Naive thymus-derived CD4-positive, alpha-beta T cell (primary cell): ENCODE measurements around the gene STK32C. TPM values are rescaled to one million over a fixed set of nuclear protein-coding genes. Genes with fewer than 3 reads are reported as not detected.
"Not testable (repeated sequence)": the region's sequence is repeated elsewhere in the genome, so short reads cannot be mapped to it uniquely, and the experiment has no call there.

Experiments used
- ATAC-seq: fragments of 150-1000 bp; cut with Tn5 transposase; 2 replicates; pipeline ENCODE4 v1.10.0; 2021; ENCODE audit warnings: mild to moderate bottlenecking, moderate library complexity
- CTCF ChIA-PET: fragments of 350-600 bp; sonication (Branson Sonifier 250); formaldehyde crosslinking; loops from one replicate; lab custom pipeline; 2021; ENCODE audit warnings: antibody characterized with exemption; lab: Charles Lee
- POLR2A ChIA-PET: fragments of 350-600 bp; sonication (Branson Sonifier 250); formaldehyde crosslinking; loops from one replicate; lab custom pipeline; 2021; ENCODE audit warnings: antibody characterized with exemption, inconsistent platforms; lab: Charles Lee
- DNase-seq, 9 donors: peaks; one replicate each; pipeline versions ENCODE4 v3.0.0 to v3.0.0-alpha.2; 2020 to 2022; ENCODE audit warnings: mixed read lengths in 1 of 9
- H3K27ac ChIP-seq: one replicate; pipeline ENCODE4 v1.7.0; 2013; ENCODE audit warnings: mild to moderate bottlenecking, low read depth, low read length, moderate library complexity
- H3K27me3 ChIP-seq, 2 donors: one replicate each; pipeline ENCODE4 v1.7.0; 2013; ENCODE audit warnings: low read length in 2 of 2, mild to moderate bottlenecking in 2 of 2, moderate library complexity in 2 of 2; ENCODE audit not compliant: control insufficient read depth in 2 of 2, insufficient read depth in 2 of 2
- H3K36me3 ChIP-seq, 3 experiments: 1 replicate in 2 of 3; 2 replicates in 1 of 3; pipeline ENCODE4 v1.7.0; 2013; ENCODE audit warnings: low read length in 3 of 3, mild to moderate bottlenecking in 3 of 3, moderate library complexity in 1 of 3; ENCODE audit not compliant: insufficient read depth in 3 of 3, control insufficient read depth in 2 of 3
- H3K4me1 ChIP-seq, 2 donors: one replicate each; pipeline ENCODE4 v1.7.0; 2013; ENCODE audit warnings: low read length in 2 of 2, mild to moderate bottlenecking in 2 of 2, moderate library complexity in 1 of 2; ENCODE audit not compliant: control insufficient read depth in 2 of 2, insufficient read depth in 2 of 2
- H3K4me3 ChIP-seq: 2 replicates; pipeline ENCODE4 v1.7.0; 2013; ENCODE audit warnings: mild to moderate bottlenecking, low read length
- H3K9me3 ChIP-seq, 3 experiments: 1 replicate in 2 of 3; 2 replicates in 1 of 3; pipeline ENCODE4 v1.7.0; 2013; ENCODE audit warnings: low read length in 3 of 3; ENCODE audit not compliant: control insufficient read depth in 2 of 3
- H3K27ac Mint-ChIP-seq, 9 donors: one replicate each; pipeline ENCODE4 v1.8.0; 2020 to 2022; ENCODE audit warnings: mixed read lengths in 9 of 9, mild to moderate bottlenecking in 8 of 9, moderate library complexity in 5 of 9, inconsistent platforms in 2 of 9
- H3K27me3 Mint-ChIP-seq, 5 donors: one replicate each; pipeline ENCODE4 v1.8.0; 2021 to 2022; ENCODE audit warnings: mixed read lengths in 5 of 5, mild to moderate bottlenecking in 1 of 5
- H3K36me3 Mint-ChIP-seq, 5 donors: one replicate each; pipeline ENCODE4 v1.8.0; 2020 to 2022; ENCODE audit warnings: mixed read lengths in 5 of 5, mild to moderate bottlenecking in 3 of 5, inconsistent platforms in 1 of 5
- H3K4me1 Mint-ChIP-seq, 7 donors: one replicate each; pipeline ENCODE4 v1.8.0; 2020 to 2022; ENCODE audit warnings: mixed read lengths in 7 of 7, mild to moderate bottlenecking in 3 of 7, inconsistent platforms in 1 of 7
- H3K4me3 Mint-ChIP-seq, 10 donors: one replicate each; pipeline ENCODE4 v1.8.0; 2020 to 2022; ENCODE audit warnings: mild to moderate bottlenecking in 10 of 10, mixed read lengths in 10 of 10, moderate library complexity in 6 of 10, inconsistent platforms in 2 of 10
- H3K9me3 Mint-ChIP-seq, 11 donors: one replicate each; pipeline ENCODE4 v1.8.0; 2020 to 2022; ENCODE audit warnings: mixed read lengths in 11 of 11, mild to moderate bottlenecking in 4 of 11, inconsistent platforms in 1 of 11, moderate library complexity in 1 of 11
- intact Hi-C, 2 donors: fragments of 100-400 bp; cut with micrococcal nuclease; formaldehyde crosslinking; loops; one replicate each; pipeline ENCODE4 v1.15.1; 2023
- polyA plus RNA-seq, 2 donors: library from polyadenylated mRNA; unstranded; fragments of 300-500 nt; fragmentation: Illumina TruSeq; gene quantifications; one replicate each; pipeline ENCODE4 v1.2.3, GENCODE V29; 2021
- total RNA-seq, 6 experiments: library from RNA in 5 of 6; stranded (reverse) in 5 of 6; gene quantifications; 1 replicate in 5 of 6; 2 replicates in 1 of 6; pipeline ENCODE4 v1.2.3 and lab custom pipeline; 2021 to 2026

The STK32C gene
- total and polyA plus RNA-seq, 7 experiments from 2014 or later: 4.6 to 19.4 (median 11.8) TPM

DNA sequence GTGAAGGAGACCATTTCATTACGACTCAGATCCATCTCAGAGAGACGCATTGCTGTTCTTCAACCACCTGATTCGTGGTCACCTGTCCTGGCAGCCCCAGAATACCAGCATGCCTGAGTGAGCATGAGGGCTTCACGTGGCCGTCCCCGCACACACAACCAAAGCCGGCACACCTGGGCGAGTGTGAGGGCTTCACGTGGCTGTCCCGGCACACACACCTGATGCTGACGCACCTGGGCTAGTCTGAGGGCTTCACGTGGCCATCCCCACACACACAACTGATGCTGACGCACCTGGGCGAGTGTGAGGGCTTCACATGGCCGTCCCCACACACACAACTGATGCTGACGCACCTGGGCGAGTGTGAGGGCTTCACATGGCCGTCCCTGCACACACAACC is 86.8 kb downstream of the STK32C start:
- H3K4me3 ChIP-seq, H3K27me3 Mint-ChIP-seq, ATAC-seq, H3K36me3 ChIP-seq, H3K27me3 ChIP-seq, H3K4me3 Mint-ChIP-seq, H3K4me1 ChIP-seq, DNase-seq, POLR2A ChIA-PET, H3K27ac Mint-ChIP-seq, H3K27ac ChIP-seq, H3K4me1 Mint-ChIP-seq: not testable (repeated sequence)
- H3K36me3 Mint-ChIP-seq: peaks cover 0 to 32% (median 20%) of the 10 kb centered on the region in 5 donors
- H3K9me3 ChIP-seq: peaks cover 0 to 11% (median 0%) of the 10 kb centered on the region in 3 experiments
- intact Hi-C loops: loop anchor here in 1 of 2 donors (5.0 kb wide), 1 partner anchor 416 kb away; no protein-coding TSS in a partner anchor
- CTCF ChIA-PET: interaction anchor here (1.0 kb wide), 1 partner anchor 233 kb away, joined by 5 read pairs; no protein-coding TSS in a partner anchor
- H3K9me3 Mint-ChIP-seq: peaks cover 0 to 24% (median 11%) of the 10 kb centered on the region in 11 donors

- DNase-seq: no peak
- Mint-ChIP-seq H3K9me3 (peaks cover 0 to 34% (median 18%) of the 10 kb centered on the region in 11 donors), H3K27ac (no peak overlapping the region), H3K4me3 (no peak overlapping the region), H3K4me1 (peaks cover 0 to 3% (median 0%) of the 10 kb centered on the region in 7 donors), H3K36me3 (peaks cover 0 to 36% (median 26%) of the 10 kb centered on the region in 5 donors), H3K27me3 (no peaks in the 10 kb centered on the region)
- Histone ChIP-seq H3K4me1 (peaks cover 0 to 6% of the 10 kb centered on the region in 2 donors), H3K27me3 (no peaks in the 10 kb centered on the region), H3K36me3 (no peaks in the 10 kb centered on the region), H3K27ac (no peak overlapping the region), H3K4me3 (no peak overlapping the region), H3K9me3 (peaks cover 0 to 14% (median 0%) of the 10 kb centered on the region in 3 experiments)
- CTCF ChIA-PET: interaction anchor here (1.0 kb wide), 1 partner anchor 234 kb away, joined by 5 read pairs; no protein-coding TSS in a partner anchor
- intact Hi-C loops: loop anchor here in 1 of 2 donors (5.0 kb wide), 1 partner anchor 417 kb away; no protein-coding TSS in a partner anchor
- no peak for ATAC-seq
- POLR2A ChIA-PET: no interaction called here
Observed at GRCh38 chr10:132220061-132220460, 87.7 kb downstream of the STK32C start.

DNA sequence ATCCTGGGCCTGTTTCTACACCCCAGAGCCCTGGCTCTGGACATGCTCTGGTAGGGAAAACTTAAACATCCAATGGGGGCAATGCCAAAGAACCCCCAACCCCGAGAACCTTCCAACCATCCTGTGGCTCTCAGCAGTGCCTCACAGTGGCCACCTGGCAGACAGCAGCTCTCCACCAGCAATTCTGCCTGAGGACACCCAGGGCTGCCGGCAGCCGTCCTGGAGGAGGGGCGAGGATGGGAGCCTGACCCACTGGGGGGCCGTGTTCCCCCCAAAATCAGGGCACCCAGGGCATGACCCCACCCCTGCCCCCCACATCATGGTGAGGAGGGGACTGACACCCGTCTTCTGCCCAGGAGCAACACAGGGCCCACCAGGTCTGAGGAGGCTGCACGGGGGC is 88.3 kb downstream of the STK32C start:
- DNase-seq (no peak), ATAC-seq (no peak)
- Histone ChIP-seq H3K4me1 (peaks cover 0 to 6% of the 10 kb centered on the region in 2 donors), H3K36me3 (no peaks in the 10 kb centered on the region), H3K9me3 (peaks cover 0 to 16% (median 0%) of the 10 kb centered on the region in 3 experiments), H3K27me3 (no peaks in the 10 kb centered on the region), H3K27ac (no peak overlapping the region), H3K4me3 (no peak overlapping the region)
- H3K27ac Mint-ChIP-seq: no peak overlapping the region
- no peak overlapping the region for H3K4me3 Mint-ChIP-seq
- H3K27me3 Mint-ChIP-seq: no peaks in the 10 kb centered on the region
- ChIA-PET CTCF (no interaction called here), POLR2A (no interaction called here)
- H3K9me3 Mint-ChIP-seq: peaks cover 3 to 39% (median 23%) of the 10 kb centered on the region in 11 donors
- intact Hi-C loops: no loop called here
- peaks cover 0 to 41% (median 29%) of the 10 kb centered on the region in 5 donors for H3K36me3 Mint-ChIP-seq
- H3K4me1 Mint-ChIP-seq: peaks cover 0 to 3% (median 0%) of the 10 kb centered on the region in 7 donors

GRCh38 chr10:132216441-132216840 is 91.3 kb downstream of the STK32C start:
- H3K27ac Mint-ChIP-seq, POLR2A ChIA-PET, H3K27ac ChIP-seq, H3K4me1 ChIP-seq, H3K36me3 ChIP-seq, DNase-seq, H3K4me1 Mint-ChIP-seq, H3K4me3 Mint-ChIP-seq, H3K4me3 ChIP-seq, H3K27me3 ChIP-seq, CTCF ChIA-PET, intact Hi-C loops, ATAC-seq, H3K27me3 Mint-ChIP-seq: not testable (repeated sequence)
- H3K9me3 Mint-ChIP-seq: peaks cover 9 to 63% (median 39%) of the 10 kb centered on the region in 11 donors
- H3K36me3 Mint-ChIP-seq: peaks cover 3 to 67% (median 50%) of the 10 kb centered on the region in 5 donors
- peaks cover 0 to 25% (median 0%) of the 10 kb centered on the region in 3 experiments for H3K9me3 ChIP-seq

DNA sequence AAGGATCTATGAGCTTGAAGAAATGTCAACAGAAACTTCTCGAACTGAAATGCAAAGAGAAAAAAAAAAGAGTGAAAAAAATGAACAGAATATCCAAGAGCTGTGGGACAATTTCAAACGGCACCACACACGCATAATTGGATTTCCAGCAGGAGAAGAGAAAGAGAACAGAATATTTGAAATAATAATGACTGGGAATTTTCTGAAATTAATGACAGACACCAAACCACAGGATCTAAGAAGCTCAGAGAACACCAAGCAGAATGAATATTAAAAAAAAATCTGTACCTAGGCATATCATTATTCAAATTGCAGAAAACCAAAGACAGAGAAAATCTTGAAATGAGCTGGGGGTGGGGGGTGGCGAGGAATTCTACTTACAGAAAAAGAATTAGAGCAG is 93.8 kb downstream of the STK32C start:
- ATAC-seq (no peak), DNase-seq (no peak)
- Mint-ChIP-seq H3K9me3 (peaks cover 9 to 59% (median 39%) of the 10 kb centered on the region in 11 donors), H3K27me3 (no peaks in the 10 kb centered on the region), H3K27ac (no peak overlapping the region), H3K4me3 (no peak overlapping the region), H3K36me3 (peaks cover 3 to 55% (median 46%) of the 10 kb centered on the region in 5 donors), H3K4me1 (no peaks in the 10 kb centered on the region)
- intact Hi-C loops: no loop called here
- Histone ChIP-seq H3K9me3 (peaks cover 0 to 25% (median 0%) of the 10 kb centered on the region in 3 experiments), H3K4me1 (no peaks in the 10 kb centered on the region), H3K36me3 (no peaks in the 10 kb centered on the region), H3K4me3 (no peak overlapping the region), H3K27ac (no peak overlapping the region), H3K27me3 (no peaks in the 10 kb centered on the region)
- ChIA-PET CTCF (no interaction called here), POLR2A (no interaction called here)

- CTCF ChIA-PET: interaction anchor here (0.6 kb wide), 1 partner anchor 26 kb away, joined by 3 read pairs; no protein-coding TSS in a partner anchor
- H3K27ac Mint-ChIP-seq: no peak overlapping the region
- ATAC-seq: no peak
- Histone ChIP-seq H3K36me3 (no peaks in the 10 kb centered on the region), H3K27ac (no peak overlapping the region), H3K9me3 (peaks cover 0 to 25% (median 0%) of the 10 kb centered on the region in 3 experiments), H3K27me3 (no peaks in the 10 kb centered on the region), H3K4me3 (no peak overlapping the region), H3K4me1 (no peaks in the 10 kb centered on the region)
- intact Hi-C loops: no loop called here
- H3K36me3 Mint-ChIP-seq: peaks cover 3 to 52% (median 40%) of the 10 kb centered on the region in 5 donors
- DNase-seq: no peak
- H3K4me1 Mint-ChIP-seq: no peaks in the 10 kb centered on the region
- H3K27me3 Mint-ChIP-seq: no peaks in the 10 kb centered on the region
- H3K9me3 Mint-ChIP-seq: peaks cover 9 to 57% (median 39%) of the 10 kb centered on the region in 11 donors
- H3K4me3 Mint-ChIP-seq: no peak overlapping the region
- POLR2A ChIA-PET: no interaction called here
Observed at GRCh38 chr10:132212816-132213215, 94.9 kb downstream of the STK32C start.

GRCh38 chr10:132211246-132211645 is 96.5 kb downstream of the STK32C start:
- no peaks in the 10 kb centered on the region for H3K27me3 Mint-ChIP-seq
- ChIA-PET POLR2A (no interaction called here), CTCF (no interaction called here)
- no peak overlapping the region for H3K4me3 Mint-ChIP-seq
- ATAC-seq (no peak), DNase-seq (no peak)
- Histone ChIP-seq H3K4me1 (no peaks in the 10 kb centered on the region), H3K4me3 (no peak overlapping the region), H3K27ac (no peak overlapping the region), H3K36me3 (no peaks in the 10 kb centered on the region), H3K27me3 (no peaks in the 10 kb centered on the region), H3K9me3 (peaks cover 0 to 15% (median 0%) of the 10 kb centered on the region in 3 experiments)
- intact Hi-C loops: no loop called here
- H3K4me1 Mint-ChIP-seq: no peaks in the 10 kb centered on the region
- H3K9me3 Mint-ChIP-seq: peaks cover 9 to 42% (median 28%) of the 10 kb centered on the region in 11 donors
- peaks cover 3 to 45% (median 30%) of the 10 kb centered on the region in 5 donors for H3K36me3 Mint-ChIP-seq
- no peak overlapping the region for H3K27ac Mint-ChIP-seq
